HG03103 (cell line): Measurements from ENCODE around the gene SIRT5.

ENCODE experiments used
- ATAC-seq: cut with Tn5 transposase; IDR thresholded peaks from one replicate; pipeline ENCODE4 v1.9.1; 2021; ENCODE audit warnings: low read depth; ENCODE audit not compliant: unreplicated experiment

The SIRT5 gene

GRCh38 chr6:13574571-13575376 is at the start of gene SIRT5:
Gene SIRT5, plus strand, starts transcription at chr6:13574601. Its CDS starts 9,510 bp downstream, at chr6:13584111.
- peak; percentile 52 for ATAC-seq

- ATAC-seq, result no peak
Observed at GRCh38 chr6:13524801-13525508, 49.4 kb upstream of the SIRT5 start.

GRCh38 chr6:13526357-13526726 is 48.1 kb upstream of the SIRT5 start:
- no peak for ATAC-seq

GRCh38 chr6:13526727-13527670 is 47.4 kb upstream of the SIRT5 start:
- peak; percentile 49 for ATAC-seq

- ATAC-seq, result no peak
Observed at GRCh38 chr6:13527671-13528056, 46.7 kb upstream of the SIRT5 start.

- no peak for ATAC-seq
Observed at GRCh38 chr6:13528232-13528631, 46.2 kb upstream of the SIRT5 start.

- no peak for ATAC-seq
Observed at GRCh38 chr6:13528777-13529343, 45.5 kb upstream of the SIRT5 start.

- ATAC-seq, result no peak
Observed at GRCh38 chr6:13531956-13532355, 42.4 kb upstream of the SIRT5 start.

- ATAC-seq, result no peak
Observed at GRCh38 chr6:13534536-13534935, 39.9 kb upstream of the SIRT5 start.

- ATAC-seq, result no peak
Observed at GRCh38 chr6:13535306-13535705, 39.1 kb upstream of the SIRT5 start.

- ATAC-seq, result no peak
Observed at GRCh38 chr6:13536796-13537526, 37.4 kb upstream of the SIRT5 start.

GRCh38 chr6:13537527-13537897 is 36.9 kb upstream of the SIRT5 start:
- ATAC-seq, result no peak

- no peak for ATAC-seq
Observed at GRCh38 chr6:13538084-13538483, 36.3 kb upstream of the SIRT5 start.

GRCh38 chr6:13538600-13538999 is 35.8 kb upstream of the SIRT5 start:
- ATAC-seq, result no peak

- ATAC-seq, result no peak
Observed at GRCh38 chr6:13539572-13539971, 34.8 kb upstream of the SIRT5 start.

GRCh38 chr6:13541496-13541895 is 32.9 kb upstream of the SIRT5 start:
- ATAC-seq, result no peak

- ATAC-seq, result no peak
Observed at GRCh38 chr6:13544454-13545186, 29.8 kb upstream of the SIRT5 start.

GRCh38 chr6:13545885-13546284 is 28.5 kb upstream of the SIRT5 start:
- ATAC-seq, result no peak

- ATAC-seq, result no peak
Observed at GRCh38 chr6:13548500-13549210, 25.7 kb upstream of the SIRT5 start.
